Loucy (cell line): ENCODE results near the gene ZMIZ2.
"Not testable (repeated sequence)": the region's sequence is repeated elsewhere in the genome, so short reads cannot be mapped to it uniquely, and the experiment has no call there.

Experiments used
- H2AFZ ChIP-seq: fragments of 200-600 bp; sonication (generic); 2 replicates; pipeline ENCODE4 v1.6.0; 2016; ENCODE audit warnings: antibody characterized with exemption, mild to moderate bottlenecking, low read length, moderate library complexity
- H3F3A ChIP-seq: fragments of 200-600 bp; 2 replicates; pipeline ENCODE4 v1.6.0; 2016; ENCODE audit warnings: antibody characterized with exemption, low read depth, mild to moderate bottlenecking
- H3K27me3 ChIP-seq: fragments of 200-600 bp; sonication (generic); 2 replicates; pipeline ENCODE4 v1.6.1; 2014; ENCODE audit warnings: low read length, mild to moderate bottlenecking; ENCODE audit not compliant: insufficient read depth, poor library complexity, severe bottlenecking
- H3K36me3 ChIP-seq: fragments of 200-600 bp; sonication (generic); 2 replicates; pipeline ENCODE4 v1.6.1; 2016; ENCODE audit warnings: low read length; ENCODE audit not compliant: insufficient read depth
- H3K4me1 ChIP-seq: fragments of 200-600 bp; sonication (generic); 2 replicates; pipeline ENCODE4 v1.5.1; 2014; ENCODE audit warnings: low read length, mild to moderate bottlenecking; ENCODE audit not compliant: insufficient read depth, poor library complexity, severe bottlenecking
- H3K4me2 ChIP-seq: fragments of 200-600 bp; sonication (generic); 2 replicates; pipeline ENCODE4 v1.6.0; 2014; ENCODE audit warnings: antibody characterized with exemption, low read length, low read depth, mild to moderate bottlenecking; ENCODE audit not compliant: poor library complexity, severe bottlenecking
- H3K4me3 ChIP-seq: fragments of 200-600 bp; sonication (generic); 2 replicates; pipeline ENCODE4 v1.5.1; 2014; ENCODE audit warnings: low read length, mild to moderate bottlenecking, mixed read lengths; ENCODE audit not compliant: poor library complexity, severe bottlenecking
- H3K79me2 ChIP-seq: fragments of 200-600 bp; sonication (generic); 2 replicates; pipeline ENCODE4 v1.6.1; 2014; ENCODE audit warnings: low read length; ENCODE audit not compliant: insufficient read depth
- H3K9ac ChIP-seq: fragments of 200-600 bp; sonication (generic); 2 replicates; pipeline ENCODE4 v1.6.0; 2014; ENCODE audit warnings: mild to moderate bottlenecking, low read depth, low read length, moderate library complexity; ENCODE audit not compliant: poor library complexity, severe bottlenecking
- H3K9me2 ChIP-seq: fragments of 200-600 bp; sonication (generic); replicated peaks from 2 replicates; pipeline ENCODE4 v1.6.1; 2016; ENCODE audit warnings: low read depth, low read length, mixed read lengths
- H3K9me3 ChIP-seq: fragments of 200-600 bp; sonication (generic); 2 replicates; pipeline ENCODE4 v1.6.1; 2014; ENCODE audit warnings: mild to moderate bottlenecking, antibody characterized with exemption, low read length, low read depth; ENCODE audit not compliant: insufficient read depth
- H4K20me1 ChIP-seq: fragments of 200-600 bp; sonication (generic); 2 replicates; pipeline ENCODE4 v1.6.0; 2014; ENCODE audit warnings: antibody characterized with exemption, low read length, mild to moderate bottlenecking; ENCODE audit not compliant: insufficient read depth, poor library complexity, severe bottlenecking
- EZH2phosphoT487 ChIP-seq: fragments of 200-600 bp; IDR thresholded peaks from 2 replicates; pipeline ENCODE4 v1.6.1; 2018; ENCODE audit warnings: antibody characterized with exemption, mild to moderate bottlenecking, moderate library complexity, borderline replicate concordance
- TF ChIP-seq, protein P1 (sequence below): fragments of 200-600 bp; sonication (generic); conservative IDR thresholded peaks from 2 replicates; pipeline ENCODE4 v1.5.1; 2014; ENCODE audit warnings: mild to moderate bottlenecking, antibody characterized with exemption, low read length

ZMIZ2 gene

GRCh38 chr7:44748045-44748947, at the start of gene ZMIZ2:
ZMIZ2 (plus strand) TSS chr7:44748847; CDS start chr7:44756250, 7,403 bp downstream.
- Histone ChIP-seq H2AFZ (peak within 1 kb of the TSS; percentile 97), H3K4me2 (peak within 1 kb of the TSS; percentile 86), H3K9ac (peak within 1 kb of the TSS; percentile 77), H3F3A (no peaks in the 10 kb centered on the region), H3K36me3 (no peaks in the 10 kb centered on the region), H3K79me2 (peaks cover 43% of the 10 kb centered on the region), H3K27me3 (no peaks in the 10 kb centered on the region), H3K4me3 (peak within 1 kb of the TSS; percentile 81), H3K9me2 (no peaks in the 10 kb centered on the region), H3K9me3 (no peaks in the 10 kb centered on the region), H4K20me1 (peaks cover 24% of the 10 kb centered on the region), H3K4me1 (peaks cover 26% of the 10 kb centered on the region)
- TF ChIP-seq, protein P1, sequence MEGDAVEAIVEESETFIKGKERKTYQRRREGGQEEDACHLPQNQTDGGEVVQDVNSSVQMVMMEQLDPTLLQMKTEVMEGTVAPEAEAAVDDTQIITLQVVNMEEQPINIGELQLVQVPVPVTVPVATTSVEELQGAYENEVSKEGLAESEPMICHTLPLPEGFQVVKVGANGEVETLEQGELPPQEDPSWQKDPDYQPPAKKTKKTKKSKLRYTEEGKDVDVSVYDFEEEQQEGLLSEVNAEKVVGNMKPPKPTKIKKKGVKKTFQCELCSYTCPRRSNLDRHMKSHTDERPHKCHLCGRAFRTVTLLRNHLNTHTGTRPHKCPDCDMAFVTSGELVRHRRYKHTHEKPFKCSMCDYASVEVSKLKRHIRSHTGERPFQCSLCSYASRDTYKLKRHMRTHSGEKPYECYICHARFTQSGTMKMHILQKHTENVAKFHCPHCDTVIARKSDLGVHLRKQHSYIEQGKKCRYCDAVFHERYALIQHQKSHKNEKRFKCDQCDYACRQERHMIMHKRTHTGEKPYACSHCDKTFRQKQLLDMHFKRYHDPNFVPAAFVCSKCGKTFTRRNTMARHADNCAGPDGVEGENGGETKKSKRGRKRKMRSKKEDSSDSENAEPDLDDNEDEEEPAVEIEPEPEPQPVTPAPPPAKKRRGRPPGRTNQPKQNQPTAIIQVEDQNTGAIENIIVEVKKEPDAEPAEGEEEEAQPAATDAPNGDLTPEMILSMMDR, result no peak
- no peak for TF ChIP-seq EZH2phosphoT487

DNA sequence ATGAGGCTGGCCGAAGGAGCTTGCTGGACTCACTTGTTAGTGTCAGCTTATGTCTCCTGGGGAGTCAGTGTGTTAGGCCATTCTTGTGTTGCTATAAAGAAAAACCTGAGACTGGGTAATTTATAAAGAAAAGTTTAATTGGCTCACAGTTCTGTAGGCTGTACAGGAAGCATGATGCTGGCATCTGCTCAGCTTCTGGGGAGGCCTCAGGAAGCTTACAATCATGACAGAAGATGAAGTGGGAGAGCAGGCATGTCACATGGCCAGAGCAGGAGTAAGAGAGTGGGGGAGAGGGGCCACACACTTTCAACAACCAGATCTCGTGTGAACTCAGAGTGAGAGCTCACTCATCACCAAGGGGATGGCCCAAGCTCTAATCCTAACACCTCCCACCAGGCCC, 49.0 kb upstream of the ZMIZ2 start:
- not testable (repeated sequence) for H3K4me1 ChIP-seq, H3K9me2 ChIP-seq, H3K79me2 ChIP-seq, H3K9me3 ChIP-seq, H3K27me3 ChIP-seq, H3F3A ChIP-seq, H3K4me2 ChIP-seq, H2AFZ ChIP-seq, H3K4me3 ChIP-seq, H4K20me1 ChIP-seq, H3K9ac ChIP-seq
- H3K36me3 ChIP-seq, result peaks cover 43% of the 10 kb centered on the region; the same call in 1 of the 2 replicates

- Histone ChIP-seq H3K4me3 (no peak overlapping the region), H3K36me3 (peaks cover 39% of the 10 kb centered on the region; the same call in 1 of the 2 replicates), H3K4me2 (no peak overlapping the region), H3K79me2 (no peaks in the 10 kb centered on the region), H3K9me3 (no peaks in the 10 kb centered on the region), H3F3A (no peaks in the 10 kb centered on the region), H3K4me1 (no peaks in the 10 kb centered on the region), H3K9me2 (no peaks in the 10 kb centered on the region), H2AFZ (no peak overlapping the region), H4K20me1 (no peaks in the 10 kb centered on the region), H3K27me3 (no peaks in the 10 kb centered on the region), H3K9ac (no peak overlapping the region)
- TF ChIP-seq, protein P1, result no peak
Measured at GRCh38 chr7:44700322-44700721, 48.3 kb upstream of the ZMIZ2 start.

DNA sequence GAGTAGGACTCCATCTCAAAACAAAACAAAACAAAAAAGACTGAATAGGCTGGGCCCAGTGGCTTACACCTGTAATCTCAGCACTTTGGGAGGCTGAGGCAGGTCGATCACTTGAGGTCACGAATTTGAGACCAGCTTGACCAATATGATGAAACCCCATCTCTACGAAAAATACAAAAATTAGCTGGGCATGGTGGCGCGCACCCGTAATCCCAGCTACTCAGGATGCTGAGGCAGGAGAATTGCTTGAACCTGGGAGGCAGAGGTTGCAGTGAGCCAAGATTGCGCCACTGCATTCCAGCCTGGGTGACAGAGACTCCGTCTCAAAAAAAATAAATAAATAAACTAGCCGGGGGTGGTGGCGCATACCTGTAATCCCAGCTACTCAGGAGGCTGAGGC, 45.3 kb upstream of the ZMIZ2 start:
- H3K36me3 ChIP-seq, result peaks cover 25% of the 10 kb centered on the region; the same call in 1 of the 2 replicates
- H3K9me3 ChIP-seq, result not testable (repeated sequence)

More for the DNA sequence above, 45.3 kb upstream of the ZMIZ2 start:
- not testable (repeated sequence) for H3K4me1 ChIP-seq, H2AFZ ChIP-seq, H3F3A ChIP-seq, H3K79me2 ChIP-seq, H3K9ac ChIP-seq, H3K4me2 ChIP-seq, H3K9me2 ChIP-seq, H4K20me1 ChIP-seq, H3K4me3 ChIP-seq, H3K27me3 ChIP-seq
